Activated CD4-positive, CD25-positive, alpha-beta regulatory T cell treated with anti-CD3 and anti-CD28 coated beads, Interleukin-2, amount 50 U/mL, for 72 hours (primary cell): ENCODE results near the gene TRIM44.
"Not testable (repeated sequence)": the region's sequence is repeated elsewhere in the genome, so short reads cannot be mapped to it uniquely, and the experiment has no call there.

Experiments
- DNase-seq: peaks from one replicate; pipeline ENCODE4 v3.0.0; 2021

Gene TRIM44

DNA sequence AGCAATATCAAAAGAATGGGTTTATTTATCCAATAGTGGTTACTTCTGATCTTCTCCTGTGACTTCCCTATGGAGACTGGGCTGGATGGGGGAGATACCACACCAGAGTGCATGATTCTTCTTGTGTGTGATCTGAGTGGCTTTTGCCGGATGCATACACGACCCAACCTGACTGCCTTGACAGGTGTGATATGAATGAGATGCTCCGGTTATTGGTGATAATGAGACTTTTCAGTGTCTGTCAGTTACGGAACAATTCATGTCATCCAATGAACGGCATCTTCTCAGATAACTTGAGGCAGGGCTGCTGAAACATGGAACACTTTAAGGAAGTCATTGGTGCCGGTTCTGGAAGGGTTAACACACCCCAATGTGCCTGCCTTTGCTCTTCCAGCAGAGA lies 26.6 kb upstream of the TRIM44 start:
- no peak for DNase-seq

DNA sequence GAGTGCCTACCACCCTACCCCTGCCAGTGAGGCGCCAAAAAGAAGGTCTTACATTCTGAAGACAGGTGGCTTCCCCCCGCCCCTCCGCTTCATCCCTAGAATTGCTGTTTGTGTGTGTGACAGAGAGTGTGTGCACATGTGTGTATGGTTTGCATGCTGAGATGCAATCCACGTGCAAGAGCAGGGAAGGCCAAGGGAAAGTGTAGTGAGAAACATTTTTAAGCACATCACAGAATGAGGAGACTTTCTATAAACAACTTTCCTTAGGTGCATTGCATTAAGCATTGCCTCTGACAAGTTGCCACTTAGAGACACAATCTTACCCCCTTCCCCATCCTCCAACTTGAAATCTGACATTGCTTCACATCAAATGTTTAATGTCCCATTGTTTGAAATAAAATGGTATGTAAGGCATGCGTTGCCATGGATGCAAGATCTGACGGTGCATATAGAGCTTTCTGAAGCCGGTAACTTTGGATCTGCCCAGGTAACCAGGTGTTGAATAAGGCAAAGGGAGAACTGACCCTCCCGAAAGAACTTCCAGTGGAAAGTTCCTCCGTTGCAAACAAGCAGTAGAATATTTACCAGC lies 22.9 kb upstream of the TRIM44 start:
- no peak for DNase-seq

DNA sequence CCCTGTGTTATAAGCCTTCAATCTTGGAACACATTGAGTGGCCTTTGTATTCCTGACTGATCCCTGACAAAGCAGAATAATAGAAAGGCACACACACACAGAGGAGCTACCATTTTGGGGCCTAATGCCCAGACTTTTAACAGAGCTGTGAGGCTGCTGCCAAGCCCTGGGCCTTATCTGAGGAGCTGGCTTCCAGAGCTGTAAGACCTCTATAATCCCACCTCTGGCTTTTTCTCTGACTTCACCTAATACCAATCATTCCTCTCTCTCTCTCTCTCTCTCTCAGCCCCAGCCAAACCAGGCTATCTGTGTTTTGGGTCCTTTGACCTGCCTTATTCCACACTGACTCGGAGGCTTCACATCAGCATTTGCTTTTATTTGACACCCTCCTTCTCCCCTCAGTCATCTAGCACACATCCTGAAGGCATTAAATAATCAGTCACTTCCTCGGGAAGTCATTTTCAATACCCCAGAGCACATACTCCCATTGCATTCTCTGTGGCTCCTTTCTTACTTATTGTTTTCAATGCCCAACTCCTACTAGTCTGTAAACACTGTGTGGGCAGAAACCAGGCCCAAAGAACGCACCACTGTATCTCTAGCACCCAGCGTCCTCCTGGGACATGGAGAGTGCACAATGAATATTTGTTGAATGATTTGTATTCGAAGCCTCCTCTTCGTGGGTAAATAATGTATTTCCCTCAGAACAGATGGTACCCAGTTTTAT lies 21.2 kb upstream of the TRIM44 start:
- DNase-seq = no peak

DNA sequence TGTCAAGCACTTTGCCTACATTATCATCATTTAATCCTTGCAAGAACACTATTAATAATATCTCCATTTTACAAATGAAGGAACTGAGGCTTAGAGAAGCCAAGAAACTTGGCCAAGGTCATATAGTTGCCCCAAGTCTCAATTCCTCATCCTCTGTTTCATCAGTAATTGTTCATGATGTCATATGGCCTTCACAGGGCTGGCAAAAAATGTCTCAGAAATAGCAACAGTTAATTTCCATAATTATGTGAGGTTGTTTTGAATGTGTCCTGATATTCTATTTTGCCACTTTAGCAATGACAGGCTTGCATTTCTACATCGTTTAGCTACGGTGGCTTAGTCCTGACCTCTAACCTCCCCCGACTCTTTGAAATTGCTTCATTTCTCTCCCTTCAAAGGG lies 20.6 kb upstream of the TRIM44 start:
- no peak for DNase-seq

DNA sequence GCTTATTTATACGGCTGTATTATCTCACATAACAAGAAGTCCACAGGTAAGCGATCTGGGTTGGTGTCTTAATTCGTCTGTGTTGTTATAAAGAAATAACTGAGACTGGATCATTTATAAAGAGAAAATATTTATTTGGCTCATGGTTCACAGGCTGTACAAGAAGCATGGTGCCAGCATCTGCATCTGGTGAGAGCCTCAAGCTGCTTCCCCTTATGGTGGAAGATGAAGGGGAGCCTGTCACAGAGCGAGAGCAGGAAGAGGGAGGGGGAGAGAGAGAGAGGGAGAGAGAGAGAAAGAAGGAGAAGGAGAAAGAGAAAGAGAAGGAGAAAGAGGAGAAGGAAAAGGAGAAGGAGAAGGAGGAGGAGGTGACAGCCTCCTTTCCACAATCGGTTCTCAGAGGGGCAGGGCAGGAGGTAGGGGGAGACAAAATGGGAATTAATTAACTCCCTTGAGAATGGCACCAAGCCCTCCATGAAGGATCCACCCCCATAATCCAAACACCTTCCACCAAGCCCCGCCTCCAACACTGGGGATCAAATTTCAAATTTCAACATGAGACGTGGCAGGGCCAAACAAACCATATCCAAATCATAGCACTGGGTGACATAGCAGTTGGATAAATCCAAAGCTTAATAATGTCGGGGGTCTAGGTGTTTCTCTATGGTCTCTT lies 15.0 kb upstream of the TRIM44 start:
- no peak for DNase-seq

DNA sequence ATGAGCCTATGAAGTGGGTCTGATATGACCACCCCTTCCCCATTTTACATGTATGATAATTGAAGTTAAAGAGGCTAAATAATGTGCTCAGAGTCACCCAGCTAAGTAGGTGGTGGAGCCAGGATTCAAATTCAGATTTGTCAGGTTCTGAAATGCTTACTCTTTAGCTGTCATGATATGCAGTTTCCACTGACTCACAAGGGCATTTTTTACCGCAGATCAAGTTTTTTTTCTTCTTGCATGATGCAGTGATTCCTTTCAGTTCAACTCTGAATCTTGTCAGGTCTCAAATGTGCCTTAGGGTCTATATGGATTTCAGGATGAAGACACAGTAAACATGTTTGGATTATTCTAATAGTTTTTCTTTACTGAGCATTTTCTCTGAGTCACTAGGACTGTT lies 12.6 kb upstream of the TRIM44 start:
- DNase-seq = no peak

DNA sequence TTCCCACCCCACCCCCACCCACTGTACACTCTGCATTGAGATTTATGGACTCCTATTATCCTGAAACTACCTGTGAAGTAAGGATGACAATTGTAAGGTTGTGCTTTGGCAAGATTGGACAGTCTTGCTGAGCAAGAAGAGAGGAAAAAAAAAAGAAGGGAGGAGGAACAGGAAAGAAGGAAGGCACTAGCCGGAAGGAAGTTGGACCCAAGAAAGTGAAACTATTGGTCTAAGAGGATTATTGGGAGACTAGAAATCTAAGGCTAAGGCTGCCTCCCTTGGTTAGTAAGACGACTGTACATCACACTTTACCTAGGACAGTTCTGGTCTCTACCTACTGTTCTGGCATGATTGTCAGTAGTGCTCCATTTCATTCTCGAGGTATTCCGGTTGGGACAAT lies 12.1 kb upstream of the TRIM44 start:
- DNase-seq = no peak

DNA sequence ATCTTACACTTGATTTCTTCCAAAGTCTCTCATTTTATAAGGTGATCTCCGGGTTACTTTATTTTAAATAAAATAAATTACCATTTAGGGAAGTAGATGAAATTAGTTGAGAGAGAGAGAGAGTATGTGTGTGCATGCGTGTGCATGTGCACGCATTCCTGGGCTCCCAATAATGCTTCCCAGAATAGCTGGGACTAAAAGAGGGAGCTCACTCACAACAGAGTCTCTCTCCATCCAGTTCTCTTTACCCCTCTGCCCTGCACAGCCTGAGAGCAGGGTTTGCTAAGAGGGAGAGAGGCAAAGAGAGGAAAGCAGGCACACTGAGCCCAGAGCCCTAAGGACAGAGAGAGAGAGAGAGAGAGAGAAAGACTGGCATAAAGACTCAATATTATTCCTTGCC lies 11.3 kb upstream of the TRIM44 start:
- DNase-seq = no peak

DNA sequence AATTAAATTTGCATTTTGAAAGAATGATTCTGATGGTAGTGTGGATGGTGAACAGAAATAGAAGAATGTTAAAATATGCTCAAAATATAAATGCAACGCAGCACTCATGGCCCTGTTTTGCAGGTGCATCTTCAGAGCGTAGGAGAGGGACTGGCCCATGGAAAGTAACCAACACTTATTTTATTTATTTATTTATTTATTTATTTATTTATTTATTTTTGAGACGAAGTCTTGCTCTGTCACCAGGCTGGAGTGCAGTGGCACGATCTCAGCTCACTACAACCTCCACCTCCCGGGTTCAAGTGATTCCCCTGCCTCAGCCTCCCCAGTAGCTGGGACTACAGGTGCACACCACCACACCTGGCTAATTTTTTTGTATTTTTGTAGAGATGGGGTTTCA lies 9.8 kb upstream of the TRIM44 start:
- DNase-seq = not testable (repeated sequence)

DNA sequence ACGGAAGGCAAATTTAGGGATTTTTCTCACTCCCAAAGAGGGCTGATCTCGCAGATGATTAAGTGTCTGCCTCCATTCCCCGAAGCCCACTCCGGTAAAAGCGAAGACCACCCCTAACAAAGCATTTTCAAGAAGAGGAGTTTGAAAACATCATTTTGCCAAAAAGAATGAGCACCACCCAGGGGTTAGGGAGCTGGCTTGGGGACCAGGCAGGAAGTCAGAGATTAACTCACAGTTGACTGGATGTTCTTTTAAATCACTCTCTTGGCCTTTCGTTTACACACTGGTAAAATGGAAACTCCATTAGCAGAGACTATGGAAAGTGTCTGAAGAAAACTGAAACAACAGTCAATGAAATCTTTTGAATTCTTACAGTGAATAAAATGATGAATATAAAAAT lies 7.9 kb upstream of the TRIM44 start:
- DNase-seq = no peak

DNA sequence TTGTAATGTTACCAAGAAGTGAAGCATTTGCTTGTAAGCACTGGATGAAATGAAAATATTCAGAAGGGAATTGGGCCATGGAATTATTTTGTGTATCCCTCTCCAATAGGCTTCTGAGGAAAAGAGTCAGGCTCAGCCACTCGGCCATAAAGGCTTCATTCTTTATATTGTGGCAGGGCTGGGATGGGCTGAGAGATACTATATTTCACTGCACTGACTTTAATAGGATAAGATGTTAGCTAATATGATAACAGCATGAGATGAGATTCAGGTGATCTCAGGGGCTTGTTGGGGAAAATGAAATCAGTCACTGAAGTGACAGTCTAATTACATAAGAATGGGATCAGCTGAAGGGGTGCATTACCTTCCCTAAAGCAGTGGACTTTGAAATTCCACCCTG lies 7.3 kb upstream of the TRIM44 start:
- no peak for DNase-seq

DNA sequence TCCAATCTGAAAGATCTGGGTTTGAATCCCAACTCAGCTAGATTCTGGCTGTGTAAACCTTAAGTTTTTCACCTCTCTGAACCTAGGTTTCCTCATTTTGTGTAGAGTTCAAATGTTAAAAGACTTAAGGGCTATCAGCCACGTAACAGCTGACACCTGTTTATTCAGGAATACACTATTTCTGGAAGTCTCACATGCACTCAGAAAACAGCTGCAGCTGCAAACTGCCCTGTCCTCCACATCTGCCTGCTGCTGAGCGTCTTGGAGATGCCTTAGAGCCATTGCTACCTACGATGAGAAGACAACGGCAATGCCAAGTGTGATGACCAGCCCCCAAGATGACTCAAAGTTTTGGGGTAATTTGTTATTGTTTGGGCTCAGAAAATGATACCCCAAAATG lies 6.7 kb upstream of the TRIM44 start:
- DNase-seq = no peak

DNA sequence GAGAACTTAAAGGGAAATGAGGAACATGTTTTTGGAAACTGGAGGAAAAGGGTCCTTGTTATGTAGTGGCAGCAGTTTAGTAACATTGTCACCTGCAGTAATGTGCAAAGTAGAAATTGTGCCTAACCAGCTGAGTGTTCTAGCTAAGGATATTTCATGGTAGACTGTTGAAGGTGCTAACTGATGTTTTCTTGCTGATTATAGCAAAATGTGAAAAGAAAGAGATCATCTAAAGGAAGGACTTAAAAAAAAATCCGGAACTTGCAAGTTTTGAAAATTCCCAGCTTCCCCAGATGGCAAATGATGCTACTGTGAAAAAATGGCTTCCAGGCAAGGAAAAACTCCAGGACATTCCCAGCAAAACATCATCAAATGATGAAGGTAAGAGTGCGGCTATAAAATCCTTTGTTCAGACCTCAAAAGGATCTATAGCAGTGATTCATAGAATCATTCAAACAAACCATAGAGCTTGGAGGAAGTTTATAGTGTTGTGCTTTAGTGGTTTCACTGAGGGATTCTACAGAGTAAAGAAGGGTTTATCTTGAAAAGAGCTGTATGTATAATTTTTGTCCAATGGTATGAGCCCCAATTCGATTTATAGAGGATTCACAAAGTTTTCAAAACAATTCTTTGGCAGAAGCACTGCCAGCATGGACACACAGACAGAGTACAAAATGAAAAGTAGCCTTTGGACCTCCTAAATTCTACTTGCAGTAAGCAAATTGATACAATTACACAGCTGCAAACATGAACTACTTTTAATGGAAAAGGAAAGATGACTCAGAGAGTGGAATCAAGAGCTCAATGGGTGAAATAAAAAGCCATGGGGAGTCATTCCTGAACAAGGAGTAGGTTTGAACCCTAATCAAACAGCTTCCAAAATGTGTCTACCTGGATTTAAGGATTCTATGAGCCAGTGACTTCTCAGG lies 4.3 kb upstream of the TRIM44 start:
- no peak for DNase-seq

DNA sequence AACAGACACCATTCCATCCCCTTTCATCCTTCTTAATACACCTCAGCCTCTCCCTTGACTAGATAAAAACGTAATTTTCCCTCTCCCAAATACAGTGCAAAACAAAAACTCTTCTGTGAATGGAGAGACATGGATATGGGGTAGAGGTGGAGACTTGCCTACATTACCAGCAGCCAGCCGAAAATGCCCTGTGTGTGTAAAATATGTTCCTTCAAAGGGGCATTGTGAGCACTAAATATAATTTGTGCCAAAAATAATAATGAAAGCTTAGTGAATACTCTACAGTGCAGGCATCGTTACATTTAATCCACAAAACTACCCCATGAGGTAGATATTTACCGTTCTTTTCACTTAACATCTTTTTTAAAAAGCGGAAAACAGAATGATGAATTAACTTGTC lies 1.0 kb upstream of the TRIM44 start:
- DNase-seq = no peak

DNA sequence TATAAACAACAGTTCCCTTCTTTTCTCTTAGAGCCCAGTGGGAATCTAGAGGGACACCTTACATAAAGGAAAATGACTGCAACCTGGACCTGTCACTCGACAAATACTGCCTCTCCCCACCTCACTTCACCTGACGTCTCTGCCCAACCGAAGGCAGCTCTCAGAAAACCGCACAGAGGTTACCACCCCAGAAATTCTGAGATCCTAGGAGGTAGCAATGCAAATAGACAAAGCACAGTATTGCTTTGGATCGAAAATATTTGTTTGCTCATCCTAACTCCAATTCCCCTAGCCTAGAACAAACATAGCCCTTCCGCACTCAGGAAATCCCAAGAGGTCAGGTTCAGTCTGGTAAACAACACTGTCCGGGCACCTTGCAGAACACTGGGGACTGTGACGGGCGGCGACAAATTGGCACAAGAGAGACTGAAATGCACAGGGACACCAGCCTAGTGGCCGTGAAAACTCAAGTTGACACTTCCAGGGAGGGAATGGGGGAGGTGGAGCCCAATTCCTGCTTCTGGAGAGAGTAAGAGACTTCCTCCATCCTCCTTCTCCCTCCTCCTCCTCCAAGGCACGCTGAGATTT lies 420 bp upstream of the TRIM44 start:
- no peak for DNase-seq

DNA sequence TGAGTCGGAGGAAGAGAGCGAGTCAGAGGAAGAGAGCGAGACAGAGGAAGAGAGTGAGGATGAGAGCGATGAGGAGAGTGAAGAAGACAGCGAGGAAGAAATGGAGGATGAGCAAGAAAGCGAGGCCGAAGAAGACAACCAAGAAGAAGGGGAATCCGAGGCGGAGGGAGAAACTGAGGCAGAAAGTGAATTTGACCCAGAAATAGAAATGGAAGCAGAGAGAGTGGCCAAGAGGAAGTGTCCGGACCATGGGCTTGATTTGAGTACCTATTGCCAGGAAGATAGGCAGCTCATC lies 780 bp downstream of the TRIM44 start:
- no peak for DNase-seq

DNA sequence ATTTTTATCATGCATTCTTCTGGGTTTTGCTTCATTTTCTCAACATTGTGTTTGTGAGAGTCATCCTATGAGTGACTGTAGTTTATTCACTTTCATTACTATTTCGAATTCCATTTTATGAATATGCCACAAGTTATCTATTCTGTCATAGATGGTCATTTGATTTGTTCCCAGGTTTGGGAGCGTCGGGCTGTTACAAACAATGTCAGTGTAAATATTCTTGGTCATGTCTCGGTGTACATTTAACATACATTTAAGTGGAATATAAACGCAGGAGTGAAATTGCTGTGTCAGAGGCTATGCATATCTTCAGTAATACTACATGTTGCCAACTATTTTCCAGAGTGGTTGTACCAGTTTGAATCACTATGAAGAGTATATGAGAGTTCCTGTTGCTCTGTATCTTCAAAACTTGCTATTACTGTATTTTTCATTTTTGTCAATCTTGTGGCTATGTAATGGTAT lies 2.4 kb downstream of the TRIM44 start:
- DNase-seq = no peak

DNA sequence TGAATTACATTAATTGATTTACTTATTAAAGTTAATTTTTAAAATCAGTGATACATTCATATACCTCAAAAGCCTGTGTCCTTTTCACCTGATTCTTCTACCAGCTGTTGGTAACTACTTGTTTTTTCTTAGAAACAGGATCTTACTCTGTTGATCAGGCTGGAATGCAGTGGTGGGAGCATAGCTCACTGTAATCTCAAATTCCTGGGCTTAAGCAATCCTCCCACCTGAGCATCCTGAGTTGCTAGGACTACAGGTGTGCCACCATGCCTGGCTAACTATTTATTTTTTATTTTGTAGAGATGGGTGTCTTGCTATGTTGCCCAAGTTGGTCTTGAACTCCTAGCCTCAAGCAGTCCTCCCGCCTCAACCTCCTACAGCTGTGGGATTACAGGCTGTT lies 4.7 kb downstream of the TRIM44 start:
- DNase-seq = no peak

DNA sequence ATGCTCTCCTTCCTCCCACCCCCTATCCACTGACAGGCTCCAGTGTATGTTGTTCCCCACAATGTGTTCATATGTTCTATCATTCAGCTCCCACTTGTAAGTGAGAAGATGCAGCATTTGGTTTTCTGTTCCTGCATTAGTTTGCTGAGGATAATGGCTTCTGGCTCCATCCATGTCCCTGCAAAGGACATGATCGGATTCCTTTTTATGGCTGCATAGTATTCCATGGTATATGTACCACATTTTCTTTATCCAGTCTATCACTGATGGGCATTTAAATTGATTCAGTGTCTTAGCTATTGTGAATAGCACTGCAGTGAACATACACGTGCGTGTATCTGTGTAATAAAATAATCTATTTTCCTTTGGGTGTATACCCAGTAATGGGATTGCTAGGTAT lies 5.8 kb downstream of the TRIM44 start:
- DNase-seq = not testable (repeated sequence)

DNA sequence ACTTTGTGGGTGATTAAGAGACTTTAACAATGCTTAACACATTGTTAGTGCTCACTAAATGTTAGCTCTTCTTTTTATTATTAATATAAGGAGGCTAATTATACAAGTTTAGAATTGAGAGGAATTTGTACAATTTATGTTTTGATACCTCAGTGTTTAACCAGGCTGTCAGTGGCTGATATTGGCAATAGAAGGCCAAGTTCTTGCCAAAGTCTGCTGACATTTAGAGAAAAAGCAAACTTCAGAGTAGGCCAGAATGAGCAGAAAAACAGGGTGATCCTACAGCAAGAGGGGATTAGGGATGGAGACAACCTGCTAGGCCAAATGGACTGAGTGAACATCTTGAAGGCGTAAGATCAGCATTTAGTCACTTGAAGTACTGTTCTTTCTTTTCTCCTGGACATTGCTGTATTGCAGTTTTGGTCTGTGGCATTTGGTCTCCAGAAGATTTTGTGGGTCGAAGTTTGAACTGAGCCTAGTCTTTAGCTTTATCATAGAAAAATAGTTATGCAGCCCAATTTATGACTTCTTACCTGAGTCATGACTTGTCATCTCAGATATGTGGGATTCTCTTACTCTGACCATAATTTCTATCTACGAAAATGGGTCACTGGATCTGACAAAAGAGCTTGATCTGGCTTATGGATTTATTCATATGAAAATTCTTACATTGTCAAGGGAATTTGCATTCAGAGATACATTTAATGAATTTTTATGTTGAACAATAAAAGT lies 9.0 kb downstream of the TRIM44 start:
- DNase-seq = no peak

DNA sequence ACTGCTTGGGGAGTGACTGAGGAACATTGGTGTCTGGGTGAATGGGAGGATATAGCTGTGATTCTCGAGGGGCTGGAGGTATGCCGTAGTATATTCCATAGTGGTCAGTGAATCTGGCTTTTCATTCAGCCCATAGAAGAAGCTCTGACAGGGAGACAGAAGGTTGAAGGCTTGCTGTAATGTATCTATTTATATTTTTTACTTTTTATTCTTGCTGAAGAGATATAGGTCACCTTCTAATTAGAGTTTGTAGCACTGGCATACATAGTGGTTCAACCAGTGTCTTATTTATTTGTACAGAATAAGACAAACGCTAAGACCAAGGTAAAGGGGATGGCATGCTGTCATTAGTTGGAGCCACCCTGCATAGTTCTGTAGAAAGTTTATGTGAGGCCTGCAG lies 10.0 kb downstream of the TRIM44 start:
- DNase-seq = no peak

DNA sequence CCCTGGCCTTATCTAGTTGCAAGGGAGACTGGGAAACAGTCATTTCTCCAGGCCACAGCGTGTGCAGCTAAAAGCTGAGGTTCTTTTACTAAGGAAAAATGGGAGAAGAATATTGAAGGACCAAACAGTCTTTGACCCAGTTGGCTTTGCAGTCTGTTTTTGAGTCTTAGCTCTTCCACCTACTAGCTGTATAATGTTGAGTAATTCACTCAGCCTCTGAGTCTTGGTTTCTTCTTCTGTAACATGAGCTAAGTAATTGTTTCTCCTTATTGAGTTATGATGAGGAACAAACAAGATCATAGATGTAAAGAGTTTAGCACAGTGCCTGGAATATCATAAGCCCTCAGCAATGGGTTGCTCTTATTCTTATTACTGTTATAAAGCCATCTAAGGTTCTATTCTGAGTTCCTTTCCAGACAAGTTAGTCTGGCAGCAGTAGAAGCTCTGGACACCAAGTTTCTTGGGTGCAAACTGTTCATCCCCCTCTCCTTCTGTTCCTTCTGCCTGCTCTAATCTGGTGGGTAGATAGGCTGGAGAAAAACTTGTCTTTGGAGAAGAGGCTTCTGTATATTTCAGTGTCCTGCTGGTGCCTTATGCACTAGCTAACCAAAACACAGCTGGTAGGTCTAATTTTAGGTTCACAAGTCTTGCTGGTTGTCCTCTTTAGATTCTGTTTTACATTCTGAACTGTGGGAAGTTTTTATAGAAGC lies 13.5 kb downstream of the TRIM44 start:
- no peak for DNase-seq
